Chondrocyte (in vitro differentiated cells): Measurements from ENCODE around the gene TMEM120B. TPM values are rescaled to one million over a fixed set of nuclear protein-coding genes. Genes with fewer than 3 reads are reported as not detected.

ENCODE experiments used
- DNase-seq: peaks from one replicate; pipeline ENCODE4 v3.0.0; 2021; ENCODE audit warnings: mixed read lengths, low spot score
- H3K27ac Mint-ChIP-seq: one replicate; pipeline ENCODE4 v1.8.0; 2021; ENCODE audit warnings: mild to moderate bottlenecking, moderate library complexity, mixed read lengths; ENCODE audit not compliant: unreplicated experiment
- H3K27me3 Mint-ChIP-seq: 2 replicates; pipeline ENCODE4 v1.8.0; 2021; ENCODE audit warnings: low read depth, mixed read lengths
- H3K36me3 Mint-ChIP-seq: 2 replicates; pipeline ENCODE4 v1.8.0; 2021; ENCODE audit warnings: low read depth, mixed read lengths
- H3K4me1 Mint-ChIP-seq: 2 replicates; pipeline ENCODE4 v1.8.0; 2021; ENCODE audit warnings: low read depth, mild to moderate bottlenecking, mixed read lengths
- H3K4me3 Mint-ChIP-seq: one replicate; pipeline ENCODE4 v1.8.0; 2021; ENCODE audit warnings: mild to moderate bottlenecking, moderate library complexity, mixed read lengths; ENCODE audit not compliant: unreplicated experiment
- H3K9me3 Mint-ChIP-seq: 2 replicates; pipeline ENCODE4 v1.8.0; 2021; ENCODE audit warnings: low read depth, mixed read lengths
- CTCF ChIP-seq: fragments of 200-600 bp; sonication (generic); IDR thresholded peaks from 2 replicates; pipeline ENCODE4 v1.5.0; 2021; ENCODE audit warnings: antibody characterized with exemption, mild to moderate bottlenecking, moderate library complexity
- total RNA-seq: library from RNA; stranded (reverse); gene quantifications from 3 replicates; pipeline ENCODE4 v1.2.1, GENCODE V29; 2021

TMEM120B gene
- total RNA-seq, 1 donor from 2014 or later = 15.3 TPM

GRCh38 chr12:121813951-121814350, 101.4 kb downstream of the TMEM120B start:
- no peaks in the 10 kb centered on the region for H3K27me3 Mint-ChIP-seq
- no peak for TF ChIP-seq CTCF
- peak overlapping the region; percentile 69 for H3K27ac Mint-ChIP-seq
- H3K4me1 Mint-ChIP-seq = peaks cover 29% of the 10 kb centered on the region
- no peaks in the 10 kb centered on the region for H3K9me3 Mint-ChIP-seq
- H3K4me3 Mint-ChIP-seq = no peak overlapping the region
- peaks cover 13% of the 10 kb centered on the region for H3K36me3 Mint-ChIP-seq
- no peak for DNase-seq

- Mint-ChIP-seq H3K4me3 (no peak overlapping the region), H3K4me1 (peaks cover 29% of the 10 kb centered on the region), H3K9me3 (no peaks in the 10 kb centered on the region), H3K36me3 (peaks cover 14% of the 10 kb centered on the region), H3K27me3 (no peaks in the 10 kb centered on the region), H3K27ac (no peak overlapping the region)
- no peak for DNase-seq
- no peak for TF ChIP-seq CTCF
Measured at GRCh38 chr12:121814429-121815119, 102.0 kb downstream of the TMEM120B start.

GRCh38 chr12:121815263-121815662, 102.7 kb downstream of the TMEM120B start:
- Mint-ChIP-seq H3K4me3 (no peak overlapping the region), H3K27me3 (no peaks in the 10 kb centered on the region), H3K9me3 (no peaks in the 10 kb centered on the region), H3K36me3 (peaks cover 15% of the 10 kb centered on the region), H3K4me1 (peaks cover 29% of the 10 kb centered on the region), H3K27ac (peak overlapping the region; percentile 57)
- TF ChIP-seq CTCF = no peak
- no peak for DNase-seq

- no peak for DNase-seq
- TF ChIP-seq CTCF = no peak
- no peak overlapping the region for H3K27ac Mint-ChIP-seq
- H3K27me3 Mint-ChIP-seq = no peaks in the 10 kb centered on the region
- H3K9me3 Mint-ChIP-seq = no peaks in the 10 kb centered on the region
- peaks cover 16% of the 10 kb centered on the region for H3K4me1 Mint-ChIP-seq
- peaks cover 18% of the 10 kb centered on the region for H3K36me3 Mint-ChIP-seq
- no peak overlapping the region for H3K4me3 Mint-ChIP-seq
Measured at GRCh38 chr12:121816925-121817647, 104.5 kb downstream of the TMEM120B start.

GRCh38 chr12:121817648-121818043, 105.1 kb downstream of the TMEM120B start:
- Mint-ChIP-seq H3K36me3 (peaks cover 20% of the 10 kb centered on the region), H3K9me3 (no peaks in the 10 kb centered on the region), H3K27ac (no peak overlapping the region), H3K4me3 (no peak overlapping the region), H3K27me3 (no peaks in the 10 kb centered on the region), H3K4me1 (peaks cover 12% of the 10 kb centered on the region)
- DNase-seq = no peak
- TF ChIP-seq CTCF = no peak
